Choroid plexus epithelial cell (primary cell): ENCODE measurements around the gene CARD14.

ENCODE experiments used
- DNase-seq: peaks from one replicate; pipeline ENCODE4 v3.0.0-alpha.2; 2010; ENCODE audit warnings: low read depth
- H3K4me3 ChIP-seq: 2 replicates; pipeline ENCODE4 v1.5.1; 2011; ENCODE audit warnings: low read depth, mild to moderate bottlenecking, control low read depth, low read length, moderate library complexity
- TF ChIP-seq, protein P1 (sequence below): conservative IDR thresholded peaks from 2 replicates; pipeline ENCODE4 v1.5.1; 2011; ENCODE audit warnings: low read depth, mild to moderate bottlenecking, control low read depth, inconsistent platforms, low read length, moderate library complexity

The CARD14 gene

DNA sequence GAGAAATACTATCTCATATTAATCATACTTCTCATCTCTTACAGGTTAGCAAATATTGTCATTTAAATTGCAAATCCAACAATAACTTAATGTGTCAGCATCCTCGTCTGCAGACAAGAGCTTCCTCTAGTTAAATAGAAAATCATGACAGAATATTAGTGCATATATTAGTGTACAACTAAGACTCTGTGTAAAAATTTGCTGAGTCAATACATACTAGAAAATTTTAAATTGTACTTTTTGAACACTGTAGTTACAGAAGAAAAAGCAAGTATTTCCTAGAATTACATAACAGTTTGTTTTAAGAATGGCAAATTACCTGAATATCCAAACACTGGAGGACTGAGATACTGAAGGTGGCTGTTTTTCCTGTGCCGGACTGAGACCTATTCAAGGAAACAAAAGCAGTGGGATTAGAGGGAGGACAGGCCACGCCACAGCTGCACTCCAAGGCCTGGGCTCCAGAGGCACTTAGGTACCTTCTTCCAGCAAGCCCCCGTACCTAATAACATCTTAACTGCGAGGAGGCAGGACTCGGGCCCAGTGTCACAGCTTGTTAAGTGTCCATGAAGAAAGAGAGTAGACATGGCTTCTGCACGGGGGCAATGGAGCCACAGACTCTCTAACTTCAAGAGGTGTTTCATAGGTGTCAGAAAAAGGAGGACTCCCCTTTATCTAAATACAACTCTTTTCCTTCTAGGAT, 28.2 kb upstream of the CARD14 start:
- no peak for DNase-seq
- no peak overlapping the region for H3K4me3 ChIP-seq
- TF ChIP-seq, protein P1, sequence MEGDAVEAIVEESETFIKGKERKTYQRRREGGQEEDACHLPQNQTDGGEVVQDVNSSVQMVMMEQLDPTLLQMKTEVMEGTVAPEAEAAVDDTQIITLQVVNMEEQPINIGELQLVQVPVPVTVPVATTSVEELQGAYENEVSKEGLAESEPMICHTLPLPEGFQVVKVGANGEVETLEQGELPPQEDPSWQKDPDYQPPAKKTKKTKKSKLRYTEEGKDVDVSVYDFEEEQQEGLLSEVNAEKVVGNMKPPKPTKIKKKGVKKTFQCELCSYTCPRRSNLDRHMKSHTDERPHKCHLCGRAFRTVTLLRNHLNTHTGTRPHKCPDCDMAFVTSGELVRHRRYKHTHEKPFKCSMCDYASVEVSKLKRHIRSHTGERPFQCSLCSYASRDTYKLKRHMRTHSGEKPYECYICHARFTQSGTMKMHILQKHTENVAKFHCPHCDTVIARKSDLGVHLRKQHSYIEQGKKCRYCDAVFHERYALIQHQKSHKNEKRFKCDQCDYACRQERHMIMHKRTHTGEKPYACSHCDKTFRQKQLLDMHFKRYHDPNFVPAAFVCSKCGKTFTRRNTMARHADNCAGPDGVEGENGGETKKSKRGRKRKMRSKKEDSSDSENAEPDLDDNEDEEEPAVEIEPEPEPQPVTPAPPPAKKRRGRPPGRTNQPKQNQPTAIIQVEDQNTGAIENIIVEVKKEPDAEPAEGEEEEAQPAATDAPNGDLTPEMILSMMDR: no peak

DNA sequence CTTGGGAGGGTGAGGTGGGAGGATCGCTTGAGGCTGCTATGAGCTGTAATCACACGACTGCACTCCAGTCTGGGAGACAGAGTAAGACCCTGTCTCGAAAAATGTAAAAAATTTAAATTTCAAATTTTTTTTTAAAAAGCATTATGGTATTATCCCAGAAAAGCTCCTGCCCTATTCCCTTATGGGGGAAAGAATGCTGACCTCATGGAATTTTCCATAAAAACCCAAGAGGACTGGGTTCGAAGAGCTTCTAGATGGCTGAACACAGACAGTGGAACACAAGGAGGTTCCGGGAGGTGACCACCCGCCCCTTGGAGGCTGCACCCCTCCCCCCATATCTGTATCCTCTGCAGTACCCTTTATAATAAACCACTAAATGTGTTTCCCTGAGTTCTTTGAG, 26.9 kb upstream of the CARD14 start:
- TF ChIP-seq, protein P1: no peak
- DNase-seq: no peak
- no peak overlapping the region for H3K4me3 ChIP-seq

DNA sequence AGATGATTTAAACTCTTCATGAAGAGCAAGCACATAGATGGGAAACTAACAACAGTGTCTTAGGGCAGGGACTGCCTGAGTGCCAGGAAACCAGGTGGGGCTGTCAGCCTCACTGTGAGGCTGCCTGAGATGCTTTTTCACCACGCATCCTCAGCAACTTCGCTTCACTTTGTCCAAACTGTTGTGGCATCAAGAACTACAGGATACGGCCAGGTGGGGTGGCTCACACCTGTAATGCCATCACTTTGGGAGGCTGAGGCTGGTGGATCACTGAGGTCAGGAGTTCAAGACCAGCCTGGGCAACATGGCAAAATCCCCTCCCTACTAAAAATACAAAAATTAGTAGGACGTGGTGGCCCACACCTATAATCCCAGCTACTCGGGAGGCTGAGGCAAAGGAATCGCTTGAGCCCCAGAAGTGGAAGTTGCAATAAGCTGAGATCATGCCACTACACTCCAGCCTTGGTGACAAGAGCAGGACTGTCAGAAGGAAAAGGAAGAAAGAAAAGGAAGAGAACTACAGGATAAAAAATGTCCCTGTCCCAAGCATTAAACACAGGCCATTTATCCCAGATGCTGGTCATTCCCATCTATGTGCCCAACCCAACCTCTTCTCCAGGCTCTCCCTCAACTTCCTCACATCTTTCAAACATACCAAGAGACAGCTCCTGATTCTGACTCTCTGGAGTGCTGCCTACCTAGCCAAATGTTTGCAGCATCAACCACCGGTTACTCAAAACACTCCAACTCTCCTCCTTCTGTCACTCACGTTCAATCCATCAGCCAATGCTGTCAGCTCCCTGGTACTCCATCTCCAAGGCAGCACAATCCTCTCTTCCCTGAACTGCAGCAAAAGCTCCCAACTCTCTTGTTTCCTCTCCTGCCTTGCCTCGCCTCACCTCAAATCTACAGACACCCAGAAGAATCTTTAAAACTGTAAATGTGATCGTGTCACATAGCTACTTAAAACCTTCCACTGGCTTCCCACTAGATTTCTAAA, 24.5 kb upstream of the CARD14 start:
- DNase-seq: no peak
- TF ChIP-seq, protein P1: no peak
- peak overlapping the region; percentile 96 for H3K4me3 ChIP-seq

GRCh38 chr17:80146121-80147034, 23.5 kb upstream of the CARD14 start:
- TF ChIP-seq, protein P1: no peak
- peak overlapping the region; percentile 96 for H3K4me3 ChIP-seq
- peak; percentile 13 for DNase-seq

DNA sequence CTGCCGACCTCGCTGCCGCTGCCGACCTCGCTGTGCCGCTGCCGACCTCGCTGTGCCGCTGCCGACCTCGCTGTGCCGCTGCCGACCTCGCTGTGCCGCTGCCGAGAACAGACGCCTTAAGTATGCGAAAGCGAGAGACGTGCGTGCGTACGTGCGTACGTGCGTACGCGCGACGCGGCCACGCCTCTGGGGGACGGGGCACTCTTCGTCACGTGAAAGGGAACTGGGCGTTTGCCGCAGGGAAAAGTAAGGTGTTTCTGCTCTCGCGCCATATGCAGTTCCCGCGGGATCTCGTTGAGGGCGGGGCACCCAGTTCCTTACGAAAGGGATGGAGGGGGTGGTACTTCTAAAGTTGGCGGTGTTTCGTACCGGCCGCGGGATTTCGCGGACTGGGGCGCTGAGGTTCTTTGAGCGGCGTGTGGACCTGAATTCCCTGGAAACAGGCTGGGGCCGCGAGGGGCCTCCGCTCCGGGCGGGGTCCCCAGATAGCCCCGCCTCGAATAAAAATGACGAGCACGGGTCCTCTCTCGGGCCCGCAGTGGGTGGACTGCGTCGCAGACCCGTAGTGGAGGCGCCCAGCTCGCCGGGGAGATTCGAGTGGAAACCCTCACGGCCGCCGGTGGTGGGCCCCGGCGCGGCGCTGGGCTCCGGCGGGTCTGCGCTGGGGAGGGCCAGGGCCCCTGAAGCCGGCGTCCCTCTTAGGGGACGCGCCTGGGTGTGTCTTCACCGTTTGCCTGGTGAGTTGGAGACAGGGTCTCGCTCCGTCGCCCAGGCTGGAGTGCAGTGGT, 22.6 kb upstream of the CARD14 start, which contains the start of gene EIF4A3:
EIF4A3 (minus strand) TSS at position 94 of the 788 bp plus-strand sequence. CDS start 167 bp downstream, outside the sequence.
- TF ChIP-seq, protein P1: no peak

DNA sequence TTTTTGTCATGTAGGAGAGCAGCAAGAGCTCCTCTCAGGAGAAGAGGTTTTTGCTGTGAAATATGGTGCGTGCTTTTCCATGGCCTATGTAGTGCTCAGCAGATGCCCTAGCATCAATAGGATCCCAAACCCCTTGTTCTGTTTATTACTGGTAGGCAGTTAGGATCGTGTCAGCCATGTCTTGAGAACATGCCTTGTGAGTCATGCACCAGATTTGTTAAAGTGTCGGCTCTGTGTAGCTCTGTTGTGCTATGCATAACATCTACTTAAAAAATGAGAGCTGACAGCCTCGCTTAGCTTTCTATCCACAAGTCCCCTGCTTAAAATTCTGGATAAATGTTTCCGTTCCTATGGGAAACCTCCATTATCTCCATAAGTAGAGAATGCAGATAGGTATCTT, 18.5 kb upstream of the CARD14 start:
- no peak overlapping the region for H3K4me3 ChIP-seq
- peak; percentile 92 for DNase-seq
- TF ChIP-seq, protein P1: no peak

More for the DNA sequence above, 22.6 kb upstream of the CARD14 start, which contains the start of gene EIF4A3:
- DNase-seq: peak; percentile 100
- peak within 1 kb of the TSS; percentile 96 for H3K4me3 ChIP-seq
